ENCODE measurements around the gene PSMC6. TPM values are rescaled to one million over a fixed set of nuclear protein-coding genes. Genes with fewer than 3 reads are reported as not detected.
A peak's percentile ranks its signal among the peaks of the same experiment; 100 is the strongest.
"Not testable (repeated sequence)": the region's sequence is repeated elsewhere in the genome, so short reads cannot be mapped to it uniquely, and the experiment has no call there.

PSMC6 gene
- total and polyA plus RNA-seq, 8 donors: 21.0 to 357 (median 91.7) TPM

GRCh38 chr14:52716155-52716554 lies 9.2 kb downstream of the PSMC6 start:
- intact Hi-C loops (cut with DNase I; ENCODE audit: low total_unique reads): no loop called here
- Histone ChIP-seq H3K27ac (no peak overlapping the region), H3K9me3 (no peaks in the 10 kb centered on the region), H3K36me3 (peaks cover 75 to 100% (median 98%) of the 10 kb centered on the region in 4 donors), H3K27me3 (no peaks in the 10 kb centered on the region), H3K4me1 (peaks cover 0 to 18% (median 4%) of the 10 kb centered on the region in 4 donors), H3K4me3 (no peak overlapping the region)
- no peak for DNase-seq
- 95 to 100% (median 95%) methylated on average over 3 to 6 of the region's 6 CpGs for WGBS, 5 donors
- TF ChIP-seq, protein P1, sequence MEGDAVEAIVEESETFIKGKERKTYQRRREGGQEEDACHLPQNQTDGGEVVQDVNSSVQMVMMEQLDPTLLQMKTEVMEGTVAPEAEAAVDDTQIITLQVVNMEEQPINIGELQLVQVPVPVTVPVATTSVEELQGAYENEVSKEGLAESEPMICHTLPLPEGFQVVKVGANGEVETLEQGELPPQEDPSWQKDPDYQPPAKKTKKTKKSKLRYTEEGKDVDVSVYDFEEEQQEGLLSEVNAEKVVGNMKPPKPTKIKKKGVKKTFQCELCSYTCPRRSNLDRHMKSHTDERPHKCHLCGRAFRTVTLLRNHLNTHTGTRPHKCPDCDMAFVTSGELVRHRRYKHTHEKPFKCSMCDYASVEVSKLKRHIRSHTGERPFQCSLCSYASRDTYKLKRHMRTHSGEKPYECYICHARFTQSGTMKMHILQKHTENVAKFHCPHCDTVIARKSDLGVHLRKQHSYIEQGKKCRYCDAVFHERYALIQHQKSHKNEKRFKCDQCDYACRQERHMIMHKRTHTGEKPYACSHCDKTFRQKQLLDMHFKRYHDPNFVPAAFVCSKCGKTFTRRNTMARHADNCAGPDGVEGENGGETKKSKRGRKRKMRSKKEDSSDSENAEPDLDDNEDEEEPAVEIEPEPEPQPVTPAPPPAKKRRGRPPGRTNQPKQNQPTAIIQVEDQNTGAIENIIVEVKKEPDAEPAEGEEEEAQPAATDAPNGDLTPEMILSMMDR (IDR thresholded peaks at IDR 0.05): no peak
- TF ChIP-seq EP300 (IDR thresholded peaks at IDR 0.05): no peak
- TF ChIP-seq POLR2AphosphoS5 (IDR thresholded peaks at IDR 0.05): no peak
- no peak for TF ChIP-seq POLR2A (IDR thresholded peaks at IDR 0.05)

- no peak for TF ChIP-seq POLR2A (IDR thresholded peaks at IDR 0.05)
- no peak for TF ChIP-seq POLR2AphosphoS5 (IDR thresholded peaks at IDR 0.05)
- 91 to 98% (median 95%) methylated on average over 4 of the region's 4 CpGs for WGBS, 5 donors
Measured at GRCh38 chr14:52723514-52724359, 16.7 kb downstream of the PSMC6 start.

GRCh38 chr14:52724360-52724644 lies 17.3 kb downstream of the PSMC6 start:
- Histone ChIP-seq H3K4me1 (peaks cover 0 to 15% (median 2%) of the 10 kb centered on the region in 4 donors), H3K27me3 (no peaks in the 10 kb centered on the region), H3K4me3 (no peak overlapping the region), H3K9me3 (no peaks in the 10 kb centered on the region), H3K27ac (no peak overlapping the region), H3K36me3 (peaks cover 63 to 97% (median 94%) of the 10 kb centered on the region in 4 donors)
- DNase-seq: no peak
- intact Hi-C loops (cut with DNase I; ENCODE audit: low total_unique reads): no loop called here
- no peak for TF ChIP-seq POLR2A (IDR thresholded peaks at IDR 0.05)
- TF ChIP-seq EP300 (IDR thresholded peaks at IDR 0.05): no peak
- TF ChIP-seq, protein P1 (IDR thresholded peaks at IDR 0.05): no peak
- TF ChIP-seq POLR2AphosphoS5 (IDR thresholded peaks at IDR 0.05): no peak

More at GRCh38 chr14:52723514-52724359, 16.7 kb downstream of the PSMC6 start:
- Histone ChIP-seq H3K4me3 (no peak overlapping the region), H3K36me3 (peaks cover 67 to 99% (median 98%) of the 10 kb centered on the region in 4 donors), H3K9me3 (no peaks in the 10 kb centered on the region), H3K4me1 (peaks cover 0 to 14% (median 2%) of the 10 kb centered on the region in 4 donors), H3K27ac (no peak overlapping the region), H3K27me3 (no peaks in the 10 kb centered on the region)
- no peak for DNase-seq
- intact Hi-C loops (cut with DNase I; ENCODE audit: low total_unique reads): no loop called here

DNA sequence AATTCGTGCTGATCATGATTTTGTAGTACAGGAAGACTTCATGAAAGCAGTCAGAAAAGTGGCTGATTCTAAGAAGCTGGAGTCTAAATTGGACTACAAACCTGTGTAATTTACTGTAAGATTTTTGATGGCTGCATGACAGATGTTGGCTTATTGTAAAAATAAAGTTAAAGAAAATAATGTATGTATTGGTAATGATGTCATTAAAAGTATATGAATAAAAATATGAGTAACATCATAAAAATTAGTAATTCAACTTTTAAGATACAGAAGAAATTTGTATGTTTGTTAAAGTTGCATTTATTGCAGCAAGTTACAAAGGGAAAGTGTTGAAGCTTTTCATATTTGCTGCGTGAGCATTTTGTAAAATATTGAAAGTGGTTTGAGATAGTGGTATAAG lies 20.5 kb downstream of the PSMC6 start:
- H3K4me3 ChIP-seq; DNase-seq; intact Hi-C loops (cut with DNase I; ENCODE audit: low total_unique reads); H3K27me3 ChIP-seq; H3K27ac ChIP-seq; H3K9me3 ChIP-seq: not testable (repeated sequence)
- H3K36me3 ChIP-seq: peaks cover 41 to 67% (median 63%) of the 10 kb centered on the region in 4 donors
- peaks cover 7 to 36% (median 15%) of the 10 kb centered on the region in 4 donors for H3K4me1 ChIP-seq
- WGBS, 5 donors: 94 to 97% (median 95%) methylated on average over 2 of the region's 2 CpGs

DNA sequence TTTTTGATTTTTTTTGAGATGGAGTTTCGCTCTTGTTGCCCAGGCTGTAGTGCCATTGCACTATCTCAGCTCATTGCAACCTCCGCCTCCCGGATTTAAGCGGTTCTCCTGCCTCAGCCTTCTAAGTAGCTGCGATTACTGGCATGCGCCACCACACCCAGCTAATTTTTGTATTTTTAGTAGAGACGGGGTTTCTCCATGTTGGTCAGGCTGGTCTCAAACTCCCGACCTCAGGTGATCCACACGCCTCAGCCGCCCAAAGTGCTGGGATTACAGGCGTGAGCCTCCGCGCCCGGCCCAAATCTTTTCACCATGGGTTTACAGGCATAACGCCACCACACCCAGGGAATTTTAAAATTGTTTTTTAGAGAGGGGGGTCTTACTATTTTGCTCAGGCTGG lies 22.0 kb downstream of the PSMC6 start:
- H3K9me3 ChIP-seq; DNase-seq; intact Hi-C loops (cut with DNase I; ENCODE audit: low total_unique reads); H3K4me3 ChIP-seq; H3K27me3 ChIP-seq: not testable (repeated sequence)
- 91 to 95% (median 94%) methylated on average over 15 of the region's 15 CpGs for WGBS, 5 donors
- Histone ChIP-seq H3K4me1 (peaks cover 7 to 37% (median 17%) of the 10 kb centered on the region in 4 donors), H3K27ac (peak overlapping the region in 4 of 5 donors; percentile 39 to 93 (median 92)), H3K36me3 (peaks cover 32 to 64% (median 54%) of the 10 kb centered on the region in 4 donors)

- 0 to 4% (median 2%) methylated on average over 8 of the region's 8 CpGs for WGBS, 5 donors
- Histone ChIP-seq H3K4me3 (peak overlapping the region; percentile 83 to 99 (median 93)), H3K27ac (peak overlapping the region in 4 of 5 donors; percentile 90 to 95 (median 93)), H3K9me3 (no peaks in the 10 kb centered on the region), H3K36me3 (peaks cover 29 to 61% (median 50%) of the 10 kb centered on the region in 4 donors), H3K4me1 (peaks cover 7 to 37% (median 19%) of the 10 kb centered on the region in 4 donors), H3K27me3 (no peaks in the 10 kb centered on the region)
- intact Hi-C loops (cut with DNase I; ENCODE audit: low total_unique reads): no loop called here
- no peak for TF ChIP-seq EP300 (IDR thresholded peaks at IDR 0.05)
- TF ChIP-seq POLR2A (IDR thresholded peaks at IDR 0.05): no peak
- TF ChIP-seq, protein P1 (IDR thresholded peaks at IDR 0.05): no peak
- no peak for TF ChIP-seq POLR2AphosphoS5 (IDR thresholded peaks at IDR 0.05)
- DNase-seq: no peak
Measured at GRCh38 chr14:52729585-52729924, 22.6 kb downstream of the PSMC6 start.
